Breast epithelium (tissue), 4 donors: ENCODE measurements around the gene ALPK3. TPM values are rescaled to one million over a fixed set of nuclear protein-coding genes. Genes with fewer than 3 reads are reported as not detected.

Source experiments
- DNase-seq, 2 donors: peaks; one replicate each; pipeline ENCODE4 v3.0.0-alpha.2; 2019; ENCODE audit warnings: low spot score in 2 of 2
- H3K27ac ChIP-seq, 2 donors: fragments of 200-600 bp; sonication (generic) in 1 of 2; one replicate each; pipeline ENCODE4 v1.5.1; 2016 to 2019; ENCODE audit warnings: mild to moderate bottlenecking in 1 of 2
- H3K27me3 ChIP-seq, 2 donors: fragments of 200-600 bp; sonication (generic) in 1 of 2; one replicate each; pipeline versions ENCODE4 v1.5.1 to v1.6.0; 2017 to 2019; ENCODE audit warnings: control low read depth in 1 of 2, mild to moderate bottlenecking in 1 of 2
- H3K36me3 ChIP-seq: fragments of 200-600 bp; one replicate; pipeline ENCODE4 v1.5.1; 2019
- H3K4me1 ChIP-seq, 2 donors: fragments of 200-600 bp; sonication (generic); one replicate each; pipeline ENCODE4 v1.5.1; 2016 to 2019; ENCODE audit warnings: control low read depth in 1 of 2
- H3K4me3 ChIP-seq, 3 donors: fragments of 200-600 bp; sonication (generic); 1 replicate in 2 of 3; 2 replicates in 1 of 3; pipeline ENCODE4 v1.5.1; 2016 to 2019; ENCODE audit warnings: mild to moderate bottlenecking in 3 of 3, moderate library complexity in 2 of 3
- H3K9me3 ChIP-seq, 2 donors: fragments of 200-600 bp; sonication (generic) in 1 of 2; one replicate each; pipeline ENCODE4 v1.5.1; 2016 to 2019; ENCODE audit warnings: control low read depth in 1 of 2
- POLR2A ChIP-seq: fragments of 450-650 bp; IDR thresholded peaks from one replicate; pipeline ENCODE4 v1.6.1; 2016; ENCODE audit warnings: antibody characterized with exemption, mild to moderate bottlenecking, moderate library complexity
- POLR2AphosphoS5 ChIP-seq, 3 donors: sonication (generic); formaldehyde crosslinking; IDR thresholded peaks; one replicate each; pipeline ENCODE4 v1.6.1; 2017; ENCODE audit warnings: antibody characterized with exemption in 3 of 3
- intact Hi-C: fragments of 100-400 bp; cut with DNase I; formaldehyde crosslinking; loops from one replicate; pipeline ENCODE4 v1.15.1; 2023; ENCODE audit warnings: low total_unique reads
- total RNA-seq, 3 donors: library from RNA; depleted of rRNA; stranded (reverse); fragments of >200 nt; gene quantifications; one replicate each; pipeline ENCODE4 v1.1.0, GENCODE V29; 2016
- TF ChIP-seq, protein P1 (sequence below), 3 donors: fragments of 450-650 bp; IDR thresholded peaks; one replicate each; pipeline ENCODE4 v1.5.1; 2016 to 2017; ENCODE audit warnings: antibody characterized with exemption in 3 of 3, mild to moderate bottlenecking in 3 of 3, moderate library complexity in 3 of 3

The ALPK3 gene
- total RNA-seq, 3 donors from 2014 or later: 1.6 to 3.4 (median 2.6) TPM

DNA sequence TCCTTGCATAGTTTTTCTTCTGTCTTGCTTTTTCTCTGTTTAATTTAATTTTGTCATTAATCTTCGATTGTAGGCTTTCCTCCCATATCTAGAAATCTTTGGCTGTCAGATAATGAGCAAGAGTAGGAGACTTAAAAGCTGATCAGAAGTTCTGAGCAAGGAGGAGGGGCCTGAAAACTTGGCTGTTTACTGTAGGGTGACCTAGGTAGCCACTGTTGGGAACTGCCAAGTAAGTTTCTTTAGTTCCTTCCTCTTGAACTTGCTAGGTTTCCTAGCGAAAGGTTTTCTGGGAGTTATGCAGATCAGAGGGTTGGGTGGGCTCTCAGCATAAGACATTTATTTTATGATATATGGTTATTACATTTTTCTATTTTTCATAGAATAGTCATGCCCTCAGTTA is 14.5 kb downstream of the ALPK3 start:
- intact Hi-C loops: no loop called here
- no peak for DNase-seq
- no peak overlapping the region for H3K4me3 ChIP-seq
- no peaks in the 10 kb centered on the region for H3K4me1 ChIP-seq
- TF ChIP-seq POLR2A (no peak), POLR2AphosphoS5 (IDR thresholded peaks at IDR 0.05) (no peak)
- TF ChIP-seq, protein P1, sequence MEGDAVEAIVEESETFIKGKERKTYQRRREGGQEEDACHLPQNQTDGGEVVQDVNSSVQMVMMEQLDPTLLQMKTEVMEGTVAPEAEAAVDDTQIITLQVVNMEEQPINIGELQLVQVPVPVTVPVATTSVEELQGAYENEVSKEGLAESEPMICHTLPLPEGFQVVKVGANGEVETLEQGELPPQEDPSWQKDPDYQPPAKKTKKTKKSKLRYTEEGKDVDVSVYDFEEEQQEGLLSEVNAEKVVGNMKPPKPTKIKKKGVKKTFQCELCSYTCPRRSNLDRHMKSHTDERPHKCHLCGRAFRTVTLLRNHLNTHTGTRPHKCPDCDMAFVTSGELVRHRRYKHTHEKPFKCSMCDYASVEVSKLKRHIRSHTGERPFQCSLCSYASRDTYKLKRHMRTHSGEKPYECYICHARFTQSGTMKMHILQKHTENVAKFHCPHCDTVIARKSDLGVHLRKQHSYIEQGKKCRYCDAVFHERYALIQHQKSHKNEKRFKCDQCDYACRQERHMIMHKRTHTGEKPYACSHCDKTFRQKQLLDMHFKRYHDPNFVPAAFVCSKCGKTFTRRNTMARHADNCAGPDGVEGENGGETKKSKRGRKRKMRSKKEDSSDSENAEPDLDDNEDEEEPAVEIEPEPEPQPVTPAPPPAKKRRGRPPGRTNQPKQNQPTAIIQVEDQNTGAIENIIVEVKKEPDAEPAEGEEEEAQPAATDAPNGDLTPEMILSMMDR (IDR thresholded peaks at IDR 0.05): no peak
- H3K36me3 ChIP-seq: no peaks in the 10 kb centered on the region
- H3K9me3 ChIP-seq: no peaks in the 10 kb centered on the region
- H3K27me3 ChIP-seq: no peaks in the 10 kb centered on the region
- no peak overlapping the region for H3K27ac ChIP-seq

DNA sequence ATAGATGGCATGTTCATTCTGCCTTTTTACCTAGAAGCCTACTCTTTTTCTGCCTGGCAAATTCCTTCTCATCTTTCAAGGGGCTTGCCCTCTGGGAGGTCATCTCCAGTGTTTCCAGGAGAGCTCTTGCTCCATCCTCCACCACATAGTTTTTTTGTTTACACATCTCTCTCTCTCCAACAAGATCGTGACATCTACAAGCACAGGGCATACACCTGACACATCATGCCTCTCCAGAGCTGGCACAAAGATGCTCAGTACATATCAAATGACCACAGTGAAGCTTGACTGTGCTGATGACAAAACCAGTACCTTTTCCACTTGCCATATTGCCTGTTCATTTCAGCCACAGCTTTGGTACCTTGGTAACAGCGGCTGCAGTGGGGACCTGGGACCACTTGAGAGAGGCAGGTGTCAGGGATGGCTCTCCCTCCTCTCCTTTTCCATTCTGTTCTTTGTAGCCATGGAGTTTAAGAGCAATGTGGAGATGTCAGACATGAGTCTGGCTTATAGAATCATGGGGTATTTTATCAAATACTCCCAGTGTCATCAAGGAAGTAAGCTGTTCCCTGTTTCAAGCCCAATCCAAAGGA is 15.4 kb downstream of the ALPK3 start:
- no peak for DNase-seq
- Histone ChIP-seq H3K27me3 (no peaks in the 10 kb centered on the region), H3K4me3 (no peak overlapping the region), H3K36me3 (no peaks in the 10 kb centered on the region), H3K27ac (no peak overlapping the region), H3K4me1 (no peaks in the 10 kb centered on the region), H3K9me3 (no peaks in the 10 kb centered on the region)
- TF ChIP-seq, protein P1 (IDR thresholded peaks at IDR 0.05): no peak
- TF ChIP-seq POLR2A: no peak
- no peak for TF ChIP-seq POLR2AphosphoS5 (IDR thresholded peaks at IDR 0.05)
- intact Hi-C loops: no loop called here

DNA sequence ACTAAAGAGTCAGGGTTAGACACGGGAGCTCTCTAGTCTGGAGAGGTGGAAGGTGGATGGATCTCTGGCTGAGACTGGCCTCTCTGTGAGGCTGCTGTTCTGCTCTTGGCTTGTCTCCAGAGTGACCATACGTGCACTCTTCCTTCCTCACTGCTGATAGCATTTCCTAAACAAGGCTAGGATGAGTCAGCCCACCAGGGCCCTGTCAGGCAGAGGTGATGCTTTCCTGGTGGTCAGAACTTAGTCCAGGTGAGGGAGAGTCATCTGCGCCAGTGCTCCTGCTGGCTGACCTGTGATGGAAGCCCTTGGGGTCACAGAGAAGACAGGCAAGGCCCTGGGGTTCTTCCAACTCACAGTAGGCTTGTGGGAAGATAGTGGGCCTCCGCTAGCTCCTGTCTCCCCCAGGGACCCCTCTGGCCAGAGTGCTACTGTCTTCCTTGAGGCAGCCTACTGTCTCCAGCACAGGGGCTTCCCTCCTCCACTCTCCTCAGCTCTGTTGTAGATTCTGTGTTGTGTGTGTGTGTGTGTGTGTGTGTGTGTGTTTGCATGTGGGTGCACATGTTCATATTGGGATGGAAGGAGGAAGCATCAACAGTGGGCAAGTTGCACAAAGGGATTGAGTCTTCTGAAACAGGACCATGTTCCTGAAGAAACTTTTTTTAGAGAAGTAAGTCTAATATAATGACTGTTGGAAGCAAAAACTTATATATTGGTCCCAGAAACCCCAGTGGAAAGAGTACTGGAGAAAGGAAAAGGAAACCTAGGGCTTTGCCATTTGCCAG is 16.5 kb downstream of the ALPK3 start:
- intact Hi-C loops: no loop called here
- Histone ChIP-seq H3K27ac (no peak overlapping the region), H3K4me1 (no peaks in the 10 kb centered on the region), H3K27me3 (no peaks in the 10 kb centered on the region), H3K9me3 (no peaks in the 10 kb centered on the region), H3K4me3 (no peak overlapping the region), H3K36me3 (no peaks in the 10 kb centered on the region)
- TF ChIP-seq, protein P1 (IDR thresholded peaks at IDR 0.05): no peak
- TF ChIP-seq POLR2A: no peak
- TF ChIP-seq POLR2AphosphoS5 (IDR thresholded peaks at IDR 0.05): no peak
- no peak for DNase-seq

DNA sequence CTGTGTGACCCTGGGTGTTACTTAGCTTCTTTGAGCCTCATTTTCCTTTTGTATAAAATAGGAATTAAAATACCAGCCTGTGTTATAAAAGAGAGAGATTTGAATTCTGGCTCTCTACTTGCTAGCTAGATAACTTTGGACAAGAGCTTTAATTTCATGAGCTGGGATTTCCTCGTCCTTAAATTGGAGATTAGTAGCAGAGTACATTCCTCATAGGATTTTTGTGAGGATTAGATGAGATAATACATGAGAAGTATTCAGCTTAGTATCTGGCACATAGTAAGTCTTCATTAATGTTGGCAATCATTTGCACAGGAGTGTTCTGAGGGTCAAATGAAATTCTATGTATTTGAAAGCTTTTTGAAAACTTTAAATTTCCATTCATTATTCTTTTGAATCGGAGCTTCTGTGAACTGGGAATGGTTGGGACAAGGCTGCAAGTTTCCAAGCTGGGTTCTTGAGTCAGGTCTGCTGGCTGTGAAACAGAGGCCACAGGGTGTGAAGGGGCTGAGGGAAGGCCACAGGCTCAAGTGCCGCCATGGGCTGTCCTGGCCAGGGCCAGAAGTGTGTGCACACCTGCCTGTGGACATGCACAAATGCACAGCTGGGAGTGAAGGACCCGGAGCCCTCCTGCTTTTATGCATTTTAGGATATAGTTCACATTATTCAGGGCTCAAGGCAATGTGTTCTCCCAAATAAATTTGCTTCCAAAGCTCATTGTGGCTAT is 17.2 kb downstream of the ALPK3 start:
- Histone ChIP-seq H3K27ac (no peak overlapping the region), H3K36me3 (no peaks in the 10 kb centered on the region), H3K4me1 (no peaks in the 10 kb centered on the region), H3K27me3 (no peaks in the 10 kb centered on the region), H3K9me3 (no peaks in the 10 kb centered on the region), H3K4me3 (no peak overlapping the region)
- TF ChIP-seq, protein P1 (IDR thresholded peaks at IDR 0.05): no peak
- intact Hi-C loops: no loop called here
- DNase-seq: no peak

DNA sequence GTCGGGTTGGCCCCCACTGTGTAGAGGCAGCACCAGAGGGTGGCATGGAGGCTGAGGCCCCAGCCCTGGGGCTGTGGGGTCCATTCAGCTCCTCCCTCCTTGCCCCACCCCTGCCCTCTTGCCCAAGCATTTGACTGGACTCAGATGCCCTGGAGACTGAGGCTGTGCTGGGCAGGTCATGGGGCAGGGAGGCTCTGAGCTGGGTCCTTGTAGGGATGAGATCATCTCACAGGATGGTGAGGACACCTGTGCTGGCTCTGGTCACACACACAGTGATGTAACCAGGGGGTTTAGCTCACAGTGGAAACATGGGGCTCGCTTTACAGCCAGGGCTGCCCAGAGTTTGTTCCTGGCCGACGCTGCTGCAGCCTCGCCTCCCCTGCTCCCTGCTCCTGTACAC is 17.8 kb downstream of the ALPK3 start:
- TF ChIP-seq POLR2A (no peak), POLR2AphosphoS5 (IDR thresholded peaks at IDR 0.05) (no peak)
- TF ChIP-seq, protein P1 (IDR thresholded peaks at IDR 0.05): no peak
- no peak overlapping the region for H3K27ac ChIP-seq
- no peaks in the 10 kb centered on the region for H3K4me1 ChIP-seq
- no peak overlapping the region for H3K4me3 ChIP-seq
- no peak for DNase-seq
- H3K9me3 ChIP-seq: no peaks in the 10 kb centered on the region
- intact Hi-C loops: no loop called here
- no peaks in the 10 kb centered on the region for H3K36me3 ChIP-seq
- H3K27me3 ChIP-seq: no peaks in the 10 kb centered on the region
